GM18520 (cell line): Measurements from ENCODE around the gene AKT2.
A peak's percentile ranks its signal among the peaks of the same experiment; 100 is the strongest.

Experiments
- ATAC-seq: cut with Tn5 transposase; IDR thresholded peaks from one replicate; pipeline ENCODE4 v1.9.1; 2021; ENCODE audit not compliant: unreplicated experiment

AKT2 gene

DNA sequence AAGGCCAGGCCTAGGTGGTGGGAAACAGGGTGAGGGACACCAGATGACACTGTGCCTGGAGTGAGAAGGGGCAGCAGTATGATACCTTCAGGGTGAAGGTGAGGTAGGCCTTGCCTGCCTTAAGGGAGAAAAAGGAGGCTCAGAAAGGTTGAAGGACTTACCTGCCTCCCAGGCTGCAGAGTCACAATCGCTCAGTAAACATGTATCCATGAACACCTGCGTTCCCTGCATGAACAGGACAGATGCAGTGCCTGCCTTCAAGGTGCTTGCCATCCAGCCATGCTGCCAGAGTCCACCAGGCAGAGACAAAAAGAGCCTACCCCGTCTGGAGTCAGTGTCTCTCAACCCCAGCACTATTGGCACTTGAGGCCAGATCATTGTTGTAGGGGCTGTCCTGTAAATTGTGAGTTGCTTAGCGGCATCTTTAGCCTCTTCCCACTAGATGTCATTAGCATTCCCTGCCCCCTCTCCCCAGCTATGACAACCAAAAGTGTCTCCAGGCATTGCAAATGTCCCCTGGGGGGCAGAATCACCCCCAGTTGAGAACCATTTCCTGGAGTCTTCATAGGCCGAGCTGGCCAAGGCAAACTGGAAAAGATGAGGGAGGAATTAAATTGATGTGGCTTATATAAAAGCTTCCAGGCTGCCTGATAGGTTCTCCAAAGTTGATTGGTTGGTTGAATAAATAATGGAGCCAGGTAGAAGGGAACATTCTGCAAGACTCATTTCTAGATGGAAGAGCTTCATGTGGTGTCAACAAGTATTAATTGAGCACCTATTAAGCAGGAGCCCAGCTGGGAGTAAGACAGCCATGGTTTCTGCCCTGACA is 92.2 kb downstream of the AKT2 start:
- ATAC-seq, result no peak

GRCh38 chr19:40191836-40192646 is 93.1 kb downstream of the AKT2 start:
- no peak for ATAC-seq

- ATAC-seq, result peak; percentile 62
Measured at GRCh38 chr19:40190891-40191835, 94.0 kb downstream of the AKT2 start, which contains the start of gene MAP3K10. TSS of gene MAP3K10 (plus strand) at chr19:40191426. CDS start at chr19:40192032, 606 bp downstream.

- no peak for ATAC-seq
Measured at GRCh38 chr19:40184273-40184672, 100.9 kb downstream of the AKT2 start.
